ENCODE results near the gene BTBD16. TPM values are rescaled to one million over a fixed set of nuclear protein-coding genes. Genes with fewer than 3 reads are reported as not detected.

Gene BTBD16
- total and polyA plus RNA-seq, 10 of the 15 experiments (the other 5 are each of a cell fraction or from before 2014, with no cell fraction given), result 0.11 TPM; not detected in 9

- H3K27ac ChIP-seq (ENCODE audit: control insufficient read depth, insufficient read depth), result no peak overlapping the region
- in situ Hi-C loops (cut with MboI) (no loop called here), intact Hi-C loops (cut with micrococcal nuclease; ENCODE audit: unreplicated experiment) (no loop called here)
- DNase-seq (ENCODE audit: low read depth, low spot score) (no peak), ATAC-seq (no peak), FAIRE-seq (no peak)
- H3K36me3 ChIP-seq (ENCODE audit: control insufficient read depth in 2 of 2, insufficient read depth in 2 of 2, low read length in 1 of 2), result no peaks in the 10 kb centered on the region
- H3K27me3 ChIP-seq (replicated peaks in 1 of 2; ENCODE audit: control insufficient read depth in 2 of 2, insufficient read depth in 2 of 2, low read length in 1 of 2), result peaks cover 0 to 1% of the 10 kb centered on the region in 2 experiments; a peak in 3 of 4 replicates
- TF ChIP-seq ATF2 (IDR thresholded peaks at IDR 0.05; ENCODE audit: low read length), result no peak
- no peak for TF ChIP-seq MAX (IDR thresholded peaks at IDR 0.05; ENCODE audit: low read depth, low read length)
- TF ChIP-seq CHD4 (IDR thresholded peaks at IDR 0.05), result no peak
- no peak for TF ChIP-seq CEBPZ (IDR thresholded peaks at IDR 0.05; ENCODE audit: low read depth, low read length)
- TF ChIP-seq MXI1 (IDR thresholded peaks at IDR 0.05; ENCODE audit: low read depth, low read length), result no peak
- no peak for TF ChIP-seq POLR2AphosphoS5 (IDR thresholded peaks at IDR 0.05; ENCODE audit: low read length)
- TF ChIP-seq GATAD2B (conservative IDR thresholded peaks at IDR 0.05; ENCODE audit: low read depth), result no peak
- TF ChIP-seq ATF3 (IDR thresholded peaks at IDR 0.05; ENCODE audit: borderline replicate concordance, extremely low read depth, low read depth, low read length), result no peak
- TF ChIP-seq PRDM15 (CRISPR knock-in tag; IDR thresholded peaks at IDR 0.05), result no peak
- no peak for TF ChIP-seq NFYA (IDR thresholded peaks at IDR 0.05; ENCODE audit: borderline replicate concordance, low read depth, low read length)
- TF ChIP-seq PAX8 (IDR thresholded peaks at IDR 0.05), result no peak
- TF ChIP-seq CREB1 (IDR thresholded peaks at IDR 0.05; ENCODE audit: low read depth), result no peak
- no peak for TF ChIP-seq SMAD1 (IDR thresholded peaks at IDR 0.05; ENCODE audit: low read depth, partially characterized antibody)
- TF ChIP-seq NR2F1 (conservative IDR thresholded peaks at IDR 0.05), result no peak
- no peaks in the 10 kb centered on the region for H4K20me1 ChIP-seq (ENCODE audit: control insufficient read depth, insufficient read depth)
- 89% methylated on average over 2 of the region's 2 CpGs for WGBS (ENCODE audit: insufficient coverage, insufficient replicate concordance, low lambda C conversion rate, missing lambda C conversion rate)
- ChIA-PET RAD21 (ENCODE audit: unreplicated experiment) (no interaction called here), POLR2A (interaction anchor here (0.5 kb wide), 1 partner anchor 11 kb away, joined by 7 read pairs; no protein-coding TSS in a partner anchor), CTCF (no interaction called here), SMC1A (ENCODE audit: uncharacterized antibody, unreplicated experiment) (no interaction called here)
- no peak overlapping the region for H3K4me3 ChIP-seq
- no peak overlapping the region for H3K9ac ChIP-seq (ENCODE audit: control insufficient read depth, insufficient read depth, low read length)
- no peaks in the 10 kb centered on the region for H3K4me1 ChIP-seq (ENCODE audit: control insufficient read depth, insufficient read depth, low read length)
- no peak overlapping the region for H2AFZ ChIP-seq (ENCODE audit: control insufficient read depth, low read depth, low read length)
- H3K9me3 ChIP-seq (replicated peaks; ENCODE audit: control insufficient read depth, insufficient read depth, low read length), result no peaks in the 10 kb centered on the region
- no peaks in the 10 kb centered on the region for H3K79me2 ChIP-seq (ENCODE audit: control insufficient read depth, insufficient read depth, low read length)
- no TSS peak for BruUV-seq (replicated peaks)
- H3K4me2 ChIP-seq (ENCODE audit: control insufficient read depth, insufficient read depth), result no peak overlapping the region
Observed at GRCh38 chr10:122229666-122230065, 41.4 kb upstream of the BTBD16 start.
